GM23338 (cell line): ENCODE measurements around the gene ABCF1. TPM values are rescaled to one million over a fixed set of nuclear protein-coding genes. Genes with fewer than 3 reads are reported as not detected.
A peak's percentile ranks its signal among the peaks of the same experiment; 100 is the strongest.

Source experiments
- ATAC-seq: fragments of 200-7000 bp; cut with Tn5 transposase; 3 replicates; pipeline ENCODE4 v1.9.1; 2020
- DNase-seq: peaks from one replicate; pipeline ENCODE4 v3.0.0-alpha.2; 2015; ENCODE audit warnings: low spot score
- H2AFZ ChIP-seq: fragments of 200-600 bp; sonication (generic); 2 replicates; pipeline ENCODE4 v1.8.0; 2016; ENCODE audit warnings: antibody characterized with exemption, mild to moderate bottlenecking, moderate library complexity
- H3F3A ChIP-seq: fragments of 200-600 bp; sonication (generic); replicated peaks from 2 replicates; pipeline ENCODE4 v1.8.0; 2017; ENCODE audit warnings: antibody characterized with exemption, mixed run types, low read depth
- H3K27ac ChIP-seq: fragments of 200-600 bp; sonication (generic); 2 replicates; pipeline ENCODE4 v1.6.1; 2016; ENCODE audit warnings: low read depth
- H3K27me3 ChIP-seq: fragments of 200-600 bp; sonication (generic); 2 replicates; pipeline ENCODE4 v1.8.0; 2016; ENCODE audit warnings: mild to moderate bottlenecking, mixed run types, moderate library complexity; ENCODE audit not compliant: insufficient read depth
- H3K36me3 ChIP-seq: fragments of 200-600 bp; sonication (generic); 2 replicates; pipeline ENCODE4 v1.8.0; 2016; ENCODE audit warnings: mild to moderate bottlenecking; ENCODE audit not compliant: insufficient read depth
- H3K4me1 ChIP-seq: fragments of 200-600 bp; sonication (generic); 2 replicates; pipeline ENCODE4 v1.8.0; 2016; ENCODE audit warnings: mild to moderate bottlenecking, moderate library complexity; ENCODE audit not compliant: insufficient read depth
- H3K4me2 ChIP-seq: fragments of 200-600 bp; sonication (generic); 2 replicates; pipeline ENCODE4 v1.7.1; 2017; ENCODE audit warnings: mixed run types
- H3K4me3 ChIP-seq: fragments of 200-600 bp; sonication (generic); 2 replicates; pipeline ENCODE4 v1.6.1; 2016; ENCODE audit warnings: mixed run types
- H3K79me2 ChIP-seq: fragments of 200-600 bp; sonication (generic); replicated peaks from 2 replicates; pipeline ENCODE4 v1.8.0; 2017; ENCODE audit warnings: mild to moderate bottlenecking; ENCODE audit not compliant: insufficient read depth
- H3K9me2 ChIP-seq: fragments of 200-600 bp; sonication (generic); 2 replicates; pipeline ENCODE4 v1.8.0; 2017; ENCODE audit not compliant: insufficient read depth
- H4K20me1 ChIP-seq: fragments of 200-600 bp; sonication (generic); replicated peaks from 2 replicates; pipeline ENCODE4 v1.8.0; 2017; ENCODE audit warnings: mild to moderate bottlenecking; ENCODE audit not compliant: insufficient read depth
- H3K27ac Mint-ChIP-seq: 2 replicates; pipeline ENCODE4 v1.8.0; 2020; ENCODE audit warnings: inconsistent platforms, mild to moderate bottlenecking, moderate library complexity, mixed read lengths
- H3K27me3 Mint-ChIP-seq: 3 replicates; pipeline ENCODE4 v1.8.0; 2022; ENCODE audit warnings: low read depth, mild to moderate bottlenecking, moderate library complexity, mixed read lengths, inconsistent platforms; ENCODE audit not compliant: insufficient read depth, poor library complexity
- H3K36me3 Mint-ChIP-seq: 3 replicates; pipeline ENCODE4 v1.8.0; 2021; ENCODE audit warnings: low read depth, mild to moderate bottlenecking, inconsistent platforms, moderate library complexity, mixed read lengths
- H3K4me1 Mint-ChIP-seq: 3 replicates; pipeline ENCODE4 v1.8.0; 2020; ENCODE audit warnings: mild to moderate bottlenecking, inconsistent platforms, mixed read lengths
- H3K4me3 Mint-ChIP-seq: 3 replicates; pipeline ENCODE4 v1.8.0; 2021; ENCODE audit warnings: moderate library complexity, mild to moderate bottlenecking, inconsistent platforms, mixed read lengths
- H3K9me3 Mint-ChIP-seq: 3 replicates; pipeline ENCODE4 v1.8.0; 2020; ENCODE audit warnings: moderate library complexity, mild to moderate bottlenecking, inconsistent platforms, mixed read lengths
- CREB1 ChIP-seq: fragments of 250-450 bp; sonication (Bioruptor Pico); IDR thresholded peaks from 2 replicates; pipeline ENCODE4 v1.5.0; 2020; ENCODE audit warnings: low read depth, mild to moderate bottlenecking, moderate library complexity
- EZH2 ChIP-seq: fragments of 200-600 bp; sonication (generic); IDR thresholded peaks from one replicate; pipeline ENCODE4 v1.8.0; 2017; ENCODE audit warnings: antibody characterized with exemption, mild to moderate bottlenecking, low read depth; ENCODE audit not compliant: unreplicated experiment
- EZH2phosphoT487 ChIP-seq: fragments of 200-600 bp; sonication (generic); IDR thresholded peaks from one replicate; pipeline ENCODE4 v1.8.1; 2018; ENCODE audit warnings: antibody characterized with exemption; ENCODE audit not compliant: unreplicated experiment
- JUNB ChIP-seq: IDR thresholded peaks from one replicate; pipeline ENCODE4 v1.6.1; 2016; ENCODE audit warnings: antibody characterized with exemption; ENCODE audit not compliant: unreplicated experiment
- NANOG ChIP-seq: IDR thresholded peaks from 2 replicates; pipeline ENCODE4 v1.6.1; 2016; ENCODE audit warnings: antibody characterized with exemption, borderline replicate concordance
- POLR2AphosphoS5 ChIP-seq: IDR thresholded peaks from 2 replicates; pipeline ENCODE4 v1.6.1; 2016; ENCODE audit warnings: antibody characterized with exemption, low read depth
- STAT1 ChIP-seq: IDR thresholded peaks from one replicate; pipeline ENCODE4 v1.6.1; 2016; ENCODE audit warnings: antibody characterized with exemption; ENCODE audit not compliant: unreplicated experiment
- ZNF114 ChIP-seq: fragments of 250-450 bp; sonication (Bioruptor Pico); IDR thresholded peaks from 2 replicates; pipeline ENCODE4 v1.5.0; 2020; ENCODE audit warnings: mild to moderate bottlenecking, moderate library complexity
- ZNF331 ChIP-seq: fragments of 250-450 bp; sonication (Bioruptor Pico); IDR thresholded peaks from 2 replicates; pipeline ENCODE4 v1.5.0; 2020; ENCODE audit warnings: low read depth, mild to moderate bottlenecking, moderate library complexity
- polyA plus RNA-seq: library from polyadenylated mRNA; unstranded; fragments of >200 nt; fragmentation: Nextera tagmentation; extraction: Ambion mirVana; gene quantifications from 2 replicates; pipeline ENCODE4 v1.2.1, GENCODE V29; 2016
- total RNA-seq: library from RNA; depleted of rRNA; stranded (reverse); fragments of >200 nt; shearing (Covaris generic); gene quantifications from 2 replicates; pipeline ENCODE4 v1.2.3, GENCODE V29; 2014
- TF ChIP-seq, protein P1 (sequence below): fragments of 250-450 bp; sonication (Bioruptor Pico); IDR thresholded peaks from 2 replicates; pipeline ENCODE4 v1.5.0; 2020; ENCODE audit warnings: mild to moderate bottlenecking, moderate library complexity
- TF ChIP-seq, protein P2 (sequence below), 2 experiments: fragments of 200-600 bp in 1 of 2; sonication (generic) in 1 of 2; conservative IDR thresholded peaks; 2 replicates each; pipeline versions ENCODE4 v1.5.1 to v1.6.1; 2016 to 2017; ENCODE audit warnings: antibody characterized with exemption in 2 of 2, low read depth in 2 of 2, mild to moderate bottlenecking in 2 of 2, moderate library complexity in 1 of 2
- TF ChIP-seq, protein P3 (sequence below): IDR thresholded peaks from 2 replicates; pipeline ENCODE4 v1.6.1; 2016; ENCODE audit warnings: antibody characterized with exemption

Gene ABCF1
- total and polyA plus RNA-seq, 2 experiments from 2014 or later = 92.6 to 244 TPM

DNA sequence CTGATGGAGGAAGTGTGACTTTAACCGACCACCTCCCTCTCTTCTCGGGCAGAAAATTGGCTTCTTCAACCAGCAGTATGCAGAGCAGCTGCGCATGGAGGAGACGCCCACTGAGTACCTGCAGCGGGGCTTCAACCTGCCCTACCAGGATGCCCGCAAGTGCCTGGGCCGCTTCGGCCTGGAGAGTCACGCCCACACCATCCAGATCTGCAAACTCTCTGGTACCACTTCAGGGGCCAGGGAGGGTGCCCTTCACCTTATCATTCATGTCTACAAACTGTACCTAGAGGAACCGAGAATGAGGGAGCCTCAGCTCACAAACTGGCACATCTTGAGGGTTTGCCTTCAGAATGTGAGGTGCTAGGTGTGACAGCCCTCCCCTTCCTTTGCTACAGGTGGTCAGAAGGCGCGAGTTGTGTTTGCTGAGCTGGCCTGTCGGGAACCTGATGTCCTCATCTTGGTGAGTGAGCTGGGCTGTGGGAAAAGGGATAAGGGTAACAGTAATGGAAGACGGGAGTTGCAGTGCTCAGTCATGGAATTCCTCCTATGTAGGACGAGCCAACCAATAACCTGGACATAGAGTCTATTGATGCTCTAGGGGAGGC lies 18.6 kb downstream of the ABCF1 start (continued):
- TF ChIP-seq, protein P1, sequence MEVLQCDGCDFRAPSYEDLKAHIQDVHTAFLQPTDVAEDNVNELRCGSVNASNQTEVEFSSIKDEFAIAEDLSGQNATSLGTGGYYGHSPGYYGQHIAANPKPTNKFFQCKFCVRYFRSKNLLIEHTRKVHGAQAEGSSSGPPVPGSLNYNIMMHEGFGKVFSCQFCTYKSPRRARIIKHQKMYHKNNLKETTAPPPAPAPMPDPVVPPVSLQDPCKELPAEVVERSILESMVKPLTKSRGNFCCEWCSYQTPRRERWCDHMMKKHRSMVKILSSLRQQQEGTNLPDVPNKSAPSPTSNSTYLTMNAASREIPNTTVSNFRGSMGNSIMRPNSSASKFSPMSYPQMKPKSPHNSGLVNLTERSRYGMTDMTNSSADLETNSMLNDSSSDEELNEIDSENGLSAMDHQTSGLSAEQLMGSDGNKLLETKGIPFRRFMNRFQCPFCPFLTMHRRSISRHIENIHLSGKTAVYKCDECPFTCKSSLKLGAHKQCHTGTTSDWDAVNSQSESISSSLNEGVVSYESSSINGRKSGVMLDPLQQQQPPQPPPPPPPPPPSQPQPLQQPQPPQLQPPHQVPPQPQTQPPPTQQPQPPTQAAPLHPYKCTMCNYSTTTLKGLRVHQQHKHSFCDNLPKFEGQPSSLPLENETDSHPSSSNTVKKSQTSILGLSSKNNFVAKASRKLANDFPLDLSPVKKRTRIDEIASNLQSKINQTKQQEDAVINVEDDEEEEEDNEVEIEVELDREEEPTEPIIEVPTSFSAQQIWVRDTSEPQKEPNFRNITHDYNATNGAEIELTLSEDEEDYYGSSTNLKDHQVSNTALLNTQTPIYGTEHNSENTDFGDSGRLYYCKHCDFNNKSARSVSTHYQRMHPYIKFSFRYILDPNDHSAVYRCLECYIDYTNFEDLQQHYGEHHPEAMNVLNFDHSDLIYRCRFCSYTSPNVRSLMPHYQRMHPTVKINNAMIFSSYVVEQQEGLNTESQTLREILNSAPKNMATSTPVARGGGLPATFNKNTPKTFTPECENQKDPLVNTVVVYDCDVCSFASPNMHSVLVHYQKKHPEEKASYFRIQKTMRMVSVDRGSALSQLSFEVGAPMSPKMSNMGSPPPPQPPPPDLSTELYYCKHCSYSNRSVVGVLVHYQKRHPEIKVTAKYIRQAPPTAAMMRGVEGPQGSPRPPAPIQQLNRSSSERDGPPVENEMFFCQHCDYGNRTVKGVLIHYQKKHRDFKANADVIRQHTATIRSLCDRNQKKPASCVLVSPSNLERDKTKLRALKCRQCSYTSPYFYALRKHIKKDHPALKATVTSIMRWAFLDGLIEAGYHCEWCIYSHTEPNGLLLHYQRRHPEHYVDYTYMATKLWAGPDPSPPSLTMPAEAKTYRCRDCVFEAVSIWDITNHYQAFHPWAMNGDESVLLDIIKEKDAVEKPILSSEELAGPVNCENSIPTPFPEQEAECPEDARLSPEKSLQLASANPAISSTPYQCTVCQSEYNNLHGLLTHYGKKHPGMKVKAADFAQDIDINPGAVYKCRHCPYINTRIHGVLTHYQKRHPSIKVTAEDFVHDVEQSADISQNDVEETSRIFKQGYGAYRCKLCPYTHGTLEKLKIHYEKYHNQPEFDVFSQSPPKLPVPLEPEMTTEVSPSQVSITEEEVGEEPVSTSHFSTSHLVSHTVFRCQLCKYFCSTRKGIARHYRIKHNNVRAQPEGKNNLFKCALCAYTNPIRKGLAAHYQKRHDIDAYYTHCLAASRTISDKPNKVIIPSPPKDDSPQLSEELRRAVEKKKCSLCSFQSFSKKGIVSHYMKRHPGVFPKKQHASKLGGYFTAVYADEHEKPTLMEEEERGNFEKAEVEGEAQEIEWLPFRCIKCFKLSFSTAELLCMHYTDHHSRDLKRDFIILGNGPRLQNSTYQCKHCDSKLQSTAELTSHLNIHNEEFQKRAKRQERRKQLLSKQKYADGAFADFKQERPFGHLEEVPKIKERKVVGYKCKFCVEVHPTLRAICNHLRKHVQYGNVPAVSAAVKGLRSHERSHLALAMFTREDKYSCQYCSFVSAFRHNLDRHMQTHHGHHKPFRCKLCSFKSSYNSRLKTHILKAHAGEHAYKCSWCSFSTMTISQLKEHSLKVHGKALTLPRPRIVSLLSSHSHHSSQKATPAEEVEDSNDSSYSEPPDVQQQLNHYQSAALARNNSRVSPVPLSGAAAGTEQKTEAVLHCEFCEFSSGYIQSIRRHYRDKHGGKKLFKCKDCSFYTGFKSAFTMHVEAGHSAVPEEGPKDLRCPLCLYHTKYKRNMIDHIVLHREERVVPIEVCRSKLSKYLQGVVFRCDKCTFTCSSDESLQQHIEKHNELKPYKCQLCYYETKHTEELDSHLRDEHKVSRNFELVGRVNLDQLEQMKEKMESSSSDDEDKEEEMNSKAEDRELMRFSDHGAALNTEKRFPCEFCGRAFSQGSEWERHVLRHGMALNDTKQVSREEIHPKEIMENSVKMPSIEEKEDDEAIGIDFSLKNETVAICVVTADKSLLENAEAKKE (CRISPR knock-in tag) = no peak
- no peak for TF ChIP-seq ZNF114 (CRISPR knock-in tag)
- TF ChIP-seq POLR2AphosphoS5 = no peak
- no peak for TF ChIP-seq JUNB
- no peak for TF ChIP-seq STAT1

DNA sequence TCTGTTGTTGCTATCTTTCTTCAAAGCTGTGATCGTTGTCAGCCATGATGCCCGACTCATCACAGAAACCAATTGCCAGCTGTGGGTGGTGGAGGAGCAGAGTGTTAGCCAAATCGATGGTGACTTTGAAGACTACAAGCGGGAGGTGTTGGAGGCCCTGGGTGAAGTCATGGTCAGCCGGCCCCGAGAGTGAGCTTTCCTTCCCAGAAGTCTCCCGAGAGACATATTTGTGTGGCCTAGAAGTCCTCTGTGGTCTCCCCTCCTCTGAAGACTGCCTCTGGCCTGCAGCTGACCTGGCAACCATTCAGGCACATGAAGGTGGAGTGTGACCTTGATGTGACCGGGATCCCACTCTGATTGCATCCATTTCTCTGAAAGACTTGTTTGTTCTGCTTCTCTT lies 19.3 kb downstream of the ABCF1 start:
- Histone ChIP-seq H4K20me1 (peaks cover 33% of the 10 kb centered on the region; the same call in 1 of the 2 replicates), H3K9me2 (no peaks in the 10 kb centered on the region), H3K27ac (no peak overlapping the region), H2AFZ (no peak overlapping the region), H3K4me3 (no peak overlapping the region), H3K4me1 (no peaks in the 10 kb centered on the region), H3K36me3 (peaks cover 53% of the 10 kb centered on the region), H3F3A (peaks cover 16% of the 10 kb centered on the region; the same call in 1 of the 2 replicates), H3K79me2 (peaks cover 13% of the 10 kb centered on the region), H3K4me2 (no peak overlapping the region), H3K27me3 (no peaks in the 10 kb centered on the region)
- ATAC-seq (no peak), DNase-seq (no peak)
- Mint-ChIP-seq H3K36me3 (peaks cover 89% of the 10 kb centered on the region), H3K4me3 (no peak overlapping the region), H3K27ac (peak overlapping the region; percentile 82), H3K4me1 (no peaks in the 10 kb centered on the region), H3K27me3 (peaks cover 3% of the 10 kb centered on the region), H3K9me3 (no peaks in the 10 kb centered on the region)
- TF ChIP-seq, protein P2, sequence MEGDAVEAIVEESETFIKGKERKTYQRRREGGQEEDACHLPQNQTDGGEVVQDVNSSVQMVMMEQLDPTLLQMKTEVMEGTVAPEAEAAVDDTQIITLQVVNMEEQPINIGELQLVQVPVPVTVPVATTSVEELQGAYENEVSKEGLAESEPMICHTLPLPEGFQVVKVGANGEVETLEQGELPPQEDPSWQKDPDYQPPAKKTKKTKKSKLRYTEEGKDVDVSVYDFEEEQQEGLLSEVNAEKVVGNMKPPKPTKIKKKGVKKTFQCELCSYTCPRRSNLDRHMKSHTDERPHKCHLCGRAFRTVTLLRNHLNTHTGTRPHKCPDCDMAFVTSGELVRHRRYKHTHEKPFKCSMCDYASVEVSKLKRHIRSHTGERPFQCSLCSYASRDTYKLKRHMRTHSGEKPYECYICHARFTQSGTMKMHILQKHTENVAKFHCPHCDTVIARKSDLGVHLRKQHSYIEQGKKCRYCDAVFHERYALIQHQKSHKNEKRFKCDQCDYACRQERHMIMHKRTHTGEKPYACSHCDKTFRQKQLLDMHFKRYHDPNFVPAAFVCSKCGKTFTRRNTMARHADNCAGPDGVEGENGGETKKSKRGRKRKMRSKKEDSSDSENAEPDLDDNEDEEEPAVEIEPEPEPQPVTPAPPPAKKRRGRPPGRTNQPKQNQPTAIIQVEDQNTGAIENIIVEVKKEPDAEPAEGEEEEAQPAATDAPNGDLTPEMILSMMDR (conservative IDR thresholded peaks at IDR 0.05; ENCODE audit: low read depth in 2 of 2) = no peak
- no peak for TF ChIP-seq NANOG
- TF ChIP-seq POLR2AphosphoS5 = no peak
- TF ChIP-seq ZNF331 (CRISPR knock-in tag) = no peak
- TF ChIP-seq JUNB = no peak
- TF ChIP-seq ZNF114 (CRISPR knock-in tag) = no peak
- no peak for TF ChIP-seq EZH2
- no peak for TF ChIP-seq EZH2phosphoT487
- no peak for TF ChIP-seq STAT1
- no peak for TF ChIP-seq CREB1 (CRISPR knock-in tag)
- TF ChIP-seq, protein P3, sequence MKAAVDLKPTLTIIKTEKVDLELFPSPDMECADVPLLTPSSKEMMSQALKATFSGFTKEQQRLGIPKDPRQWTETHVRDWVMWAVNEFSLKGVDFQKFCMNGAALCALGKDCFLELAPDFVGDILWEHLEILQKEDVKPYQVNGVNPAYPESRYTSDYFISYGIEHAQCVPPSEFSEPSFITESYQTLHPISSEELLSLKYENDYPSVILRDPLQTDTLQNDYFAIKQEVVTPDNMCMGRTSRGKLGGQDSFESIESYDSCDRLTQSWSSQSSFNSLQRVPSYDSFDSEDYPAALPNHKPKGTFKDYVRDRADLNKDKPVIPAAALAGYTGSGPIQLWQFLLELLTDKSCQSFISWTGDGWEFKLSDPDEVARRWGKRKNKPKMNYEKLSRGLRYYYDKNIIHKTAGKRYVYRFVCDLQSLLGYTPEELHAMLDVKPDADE = no peak
